Testis (tissue), 3 donors: Measurements from ENCODE around the gene PPP2R2C. TPM values are rescaled to one million over a fixed set of nuclear protein-coding genes. Genes with fewer than 3 reads are reported as not detected.

Experiments used
- DNase-seq: peaks from one replicate; pipeline ENCODE4 v3.0.0-alpha.2; 2019
- H3K27ac ChIP-seq, 2 donors: fragments of 200-600 bp; sonication (generic); one replicate each; pipeline ENCODE4 v1.5.1; 2019
- H3K27me3 ChIP-seq: fragments of 200-600 bp; sonication (generic); one replicate; pipeline ENCODE4 v1.5.1; 2019
- H3K36me3 ChIP-seq: fragments of 200-600 bp; sonication (generic); one replicate; pipeline ENCODE4 v1.5.1; 2017; ENCODE audit warnings: low read depth; ENCODE audit errors: missing control alignments
- H3K4me1 ChIP-seq: fragments of 200-600 bp; sonication (generic); one replicate; pipeline ENCODE4 v1.5.1; 2019
- H3K4me3 ChIP-seq, 2 donors: fragments of 200-600 bp; sonication (generic); one replicate each; pipeline ENCODE4 v1.5.1; 2017 to 2019
- H3K9me3 ChIP-seq: fragments of 200-600 bp; sonication (generic); one replicate; pipeline ENCODE4 v1.5.1; 2017
- CTCF ChIP-seq, 3 experiments: fragments of 450-650 bp in 2 of 3; fragments of 200-600 bp in 1 of 3; sonication (generic) in 1 of 3; IDR thresholded peaks; one replicate each; pipeline ENCODE4 v1.5.1; 2016 to 2019; ENCODE audit warnings: antibody characterized with exemption in 3 of 3, mild to moderate bottlenecking in 2 of 3, moderate library complexity in 1 of 3
- POLR2A ChIP-seq: fragments of 450-650 bp; IDR thresholded peaks from one replicate; pipeline ENCODE4 v1.6.1; 2017; ENCODE audit warnings: antibody characterized with exemption, mild to moderate bottlenecking, moderate library complexity
- WGBS, 2 donors: methylation state at CpG; one replicate each; pipeline ENCODE4 v1.1.5; 2018; 5-methylcytosine and 5-hydroxymethylcytosine counted together
- intact Hi-C: fragments of 100-400 bp; cut with DNase I; formaldehyde crosslinking; loops from one replicate; pipeline ENCODE4 v1.15.1; 2023; ENCODE audit warnings: low total_unique reads
- polyA plus RNA-seq: library from polyadenylated mRNA; stranded (reverse); fragments of 350-450 nt; fragmentation: Illumina TruSeq; extraction: RNeasy Lipid Tissue Mini Kit (QIAGEN cat#74804); gene quantifications from one replicate; pipeline ENCODE4 v1.2.3, GENCODE V29; 2014; ENCODE audit warnings: low read depth, low replicate concordance; ENCODE audit not compliant: insufficient read depth
- total RNA-seq, 2 donors: library from RNA; depleted of rRNA; stranded (reverse); fragments of >200 nt; gene quantifications; one replicate each; pipeline ENCODE4 v1.2.3, GENCODE V29; 2016

The PPP2R2C gene
- total and polyA plus RNA-seq, 3 donors from 2014 or later, result 7.9 to 20.4 (median 13.1) TPM

DNA sequence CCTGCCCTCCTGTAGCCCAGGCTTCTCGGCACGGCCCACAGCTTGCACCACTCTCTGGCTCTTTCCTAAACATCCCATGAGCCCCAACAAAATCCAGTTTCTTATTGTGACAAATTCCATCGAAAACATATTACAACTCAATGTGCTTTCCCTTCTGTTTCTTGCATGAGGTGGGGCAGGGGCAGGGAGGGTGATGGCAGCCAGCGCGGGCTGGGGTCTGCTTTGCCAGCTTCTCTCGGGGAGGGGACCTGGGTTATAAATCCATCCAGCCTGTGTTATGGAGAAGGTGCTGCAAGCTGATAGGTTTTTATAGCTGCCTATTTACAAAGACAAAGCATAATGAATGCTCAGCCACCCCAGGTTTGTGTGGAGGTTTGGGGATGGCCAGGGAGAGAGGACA is 21.1 kb downstream of the PPP2R2C start:
- H3K36me3 ChIP-seq, result no peaks in the 10 kb centered on the region
- H3K27ac ChIP-seq, result no peak overlapping the region
- WGBS, 2 donors, result 74 to 75% methylated on average over 6 of the region's 6 CpGs
- DNase-seq, result no peak
- no peak overlapping the region for H3K4me3 ChIP-seq
- no peaks in the 10 kb centered on the region for H3K9me3 ChIP-seq
- intact Hi-C loops, result no loop called here
- TF ChIP-seq POLR2A, result no peak
- H3K4me1 ChIP-seq, result peaks cover 6% of the 10 kb centered on the region
- no peaks in the 10 kb centered on the region for H3K27me3 ChIP-seq

DNA sequence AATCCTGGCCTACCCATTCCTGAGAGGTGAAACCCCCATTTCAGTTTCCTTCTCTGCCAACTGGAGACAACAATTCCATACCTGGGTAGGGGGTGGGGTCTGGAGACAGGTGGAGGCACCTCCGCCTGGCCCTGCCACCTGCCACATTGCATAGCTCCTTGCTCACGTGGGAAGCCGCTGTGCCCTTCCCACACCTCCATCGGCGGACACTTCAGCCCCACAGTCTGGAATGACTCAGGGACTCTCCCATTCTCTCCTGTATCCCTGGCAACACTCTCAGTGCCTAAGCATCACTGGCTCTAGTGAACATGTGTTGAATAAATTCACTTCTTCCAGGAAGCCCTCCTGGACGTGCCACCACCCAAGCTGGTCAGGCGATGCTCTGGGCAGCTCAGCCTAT is 21.7 kb downstream of the PPP2R2C start:
- Histone ChIP-seq H3K9me3 (no peaks in the 10 kb centered on the region), H3K4me3 (no peak overlapping the region), H3K27me3 (no peaks in the 10 kb centered on the region), H3K27ac (no peak overlapping the region), H3K4me1 (peaks cover 6% of the 10 kb centered on the region), H3K36me3 (no peaks in the 10 kb centered on the region)
- DNase-seq, result no peak
- 95% methylated on average over 6 to 7 of the region's 7 CpGs for WGBS, 2 donors
- TF ChIP-seq CTCF (IDR thresholded peaks at IDR 0.05) (no peak), POLR2A (no peak)
- intact Hi-C loops, result no loop called here

- DNase-seq, result no peak
- WGBS, 2 donors, result 76 to 82% methylated on average over 9 to 15 of the region's 15 CpGs
- TF ChIP-seq POLR2A (no peak), CTCF (IDR thresholded peaks at IDR 0.05) (no peak)
- no peaks in the 10 kb centered on the region for H3K27me3 ChIP-seq
- H3K36me3 ChIP-seq, result no peaks in the 10 kb centered on the region
- H3K9me3 ChIP-seq, result no peaks in the 10 kb centered on the region
- H3K4me3 ChIP-seq, result no peak overlapping the region
- peaks cover 6% of the 10 kb centered on the region for H3K4me1 ChIP-seq
- intact Hi-C loops, result no loop called here
- H3K27ac ChIP-seq, result no peak overlapping the region
Measured at GRCh38 chr4:6449746-6450369, 22.6 kb downstream of the PPP2R2C start.

GRCh38 chr4:6449335-6449734 is 23.1 kb downstream of the PPP2R2C start:
- Histone ChIP-seq H3K36me3 (no peaks in the 10 kb centered on the region), H3K4me1 (peaks cover 6% of the 10 kb centered on the region), H3K4me3 (no peak overlapping the region), H3K27me3 (no peaks in the 10 kb centered on the region), H3K9me3 (no peaks in the 10 kb centered on the region), H3K27ac (no peak overlapping the region)
- no peak for DNase-seq
- intact Hi-C loops, result no loop called here
- 91 to 93% methylated on average over 14 of the region's 14 CpGs for WGBS, 2 donors
- TF ChIP-seq POLR2A, result no peak
- TF ChIP-seq CTCF (IDR thresholded peaks at IDR 0.05), result no peak

- H3K27ac ChIP-seq, result no peak overlapping the region
- H3K4me3 ChIP-seq, result no peak overlapping the region
- H3K36me3 ChIP-seq, result no peaks in the 10 kb centered on the region
- 86 to 87% methylated on average over 14 to 21 of the region's 21 CpGs for WGBS, 2 donors
- H3K9me3 ChIP-seq, result no peaks in the 10 kb centered on the region
- no peak for DNase-seq
- no peak for TF ChIP-seq CTCF (IDR thresholded peaks at IDR 0.05)
- no peak for TF ChIP-seq POLR2A
- H3K4me1 ChIP-seq, result peaks cover 6% of the 10 kb centered on the region
- intact Hi-C loops, result no loop called here
- no peaks in the 10 kb centered on the region for H3K27me3 ChIP-seq
Measured at GRCh38 chr4:6448476-6449170, 23.8 kb downstream of the PPP2R2C start.
